ENCODE measurements around the gene ZNF341.
"Not testable (repeated sequence)": the region's sequence is repeated elsewhere in the genome, so short reads cannot be mapped to it uniquely, and the experiment has no call there.

ZNF341 gene

GRCh38 chr20:33730946-33731692 lies 677 bp upstream of the ZNF341 start:
- no peak for DNase-seq

GRCh38 chr20:33732166-33732970 lies 572 bp downstream of the ZNF341 start:
- peak in 2 of 3 donors; percentile 16 to 18 for DNase-seq

GRCh38 chr20:33733654-33734576 lies 2.1 kb downstream of the ZNF341 start:
- peak; percentile 85 to 92 (median 88) for DNase-seq

- no peak for DNase-seq
Observed at GRCh38 chr20:33736962-33737361, 5.2 kb downstream of the ZNF341 start.

- DNase-seq, result no peak
Observed at GRCh38 chr20:33739493-33739892, 7.7 kb downstream of the ZNF341 start.

- DNase-seq, result no peak
Observed at GRCh38 chr20:33740189-33740588, 8.4 kb downstream of the ZNF341 start.

GRCh38 chr20:33744181-33744580 lies 12.4 kb downstream of the ZNF341 start:
- no peak for DNase-seq

GRCh38 chr20:33744773-33745385 lies 13.1 kb downstream of the ZNF341 start:
- DNase-seq, result no peak

- no peak for DNase-seq
Observed at GRCh38 chr20:33746325-33746998, 14.7 kb downstream of the ZNF341 start.

GRCh38 chr20:33751775-33752174 lies 20.0 kb downstream of the ZNF341 start:
- DNase-seq, result no peak

GRCh38 chr20:33753143-33753542 lies 21.3 kb downstream of the ZNF341 start:
- DNase-seq, result no peak

GRCh38 chr20:33753763-33754162 lies 22.0 kb downstream of the ZNF341 start:
- DNase-seq, result no peak

- DNase-seq, result not testable (repeated sequence)
Observed at GRCh38 chr20:33755936-33756490, 24.2 kb downstream of the ZNF341 start.

- DNase-seq, result no peak
Observed at GRCh38 chr20:33757046-33757445, 25.2 kb downstream of the ZNF341 start.

- DNase-seq, result no peak
Observed at GRCh38 chr20:33757458-33757857, 25.7 kb downstream of the ZNF341 start.

- DNase-seq, result no peak
Observed at GRCh38 chr20:33761698-33762250, 30.0 kb downstream of the ZNF341 start.

- DNase-seq, result no peak
Observed at GRCh38 chr20:33765099-33765498, 33.3 kb downstream of the ZNF341 start.

GRCh38 chr20:33765592-33765991 lies 33.8 kb downstream of the ZNF341 start:
- no peak for DNase-seq

GRCh38 chr20:33766686-33767085 lies 34.9 kb downstream of the ZNF341 start:
- no peak for DNase-seq

- no peak for DNase-seq
Observed at GRCh38 chr20:33767777-33768138, 36.0 kb downstream of the ZNF341 start.

- no peak for DNase-seq
Observed at GRCh38 chr20:33769043-33769442, 37.2 kb downstream of the ZNF341 start.

All from suppressor macrophage treated with lipopolysaccharide for 1 hour (primary cell).